Urinary bladder (tissue), 4 donors: Measurements from ENCODE around the gene GFER. TPM values are rescaled to one million over a fixed set of nuclear protein-coding genes. Genes with fewer than 3 reads are reported as not detected.
"Not testable (repeated sequence)": the region's sequence is repeated elsewhere in the genome, so short reads cannot be mapped to it uniquely, and the experiment has no call there.

Experiments used
- DNase-seq: peaks from one replicate; pipeline ENCODE4 v3.0.0-alpha.2; 2015; ENCODE audit errors: extremely low spot score
- H3K27ac ChIP-seq: one replicate; pipeline ENCODE4 v1.5.1; 2013; ENCODE audit warnings: low read depth, mild to moderate bottlenecking, moderate library complexity
- H3K36me3 ChIP-seq: one replicate; pipeline ENCODE4 v1.6.1; 2013; ENCODE audit warnings: mild to moderate bottlenecking, moderate library complexity; ENCODE audit not compliant: insufficient read depth
- H3K4me1 ChIP-seq: one replicate; pipeline ENCODE4 v1.6.1; 2013; ENCODE audit warnings: mild to moderate bottlenecking, moderate library complexity; ENCODE audit not compliant: insufficient read depth
- H3K4me3 ChIP-seq: one replicate; pipeline ENCODE4 v1.5.1; 2013; ENCODE audit warnings: low read depth, low read length
- WGBS: extraction: QIAGEN DNeasy Blood & Tissue Kit; methylation state at CpG from one replicate; pipeline ENCODE4 v1.1.7; 2013; 5-methylcytosine and 5-hydroxymethylcytosine counted together
- polyA plus RNA-seq: library from polyadenylated mRNA; stranded (reverse); fragments of 200-250 nt; gene quantifications from one replicate; pipeline ENCODE4 v1.2.3, GENCODE V29; 2013
- total RNA-seq: library from RNA; depleted of rRNA; stranded (reverse); fragments of >200 nt; gene quantifications from one replicate; pipeline ENCODE4 v1.2.3, GENCODE V29; 2014
- donor health status: healthy with polysubstance abuse.
- donor health status: healthy.

Gene GFER
- total and polyA plus RNA-seq, 2 donors, result 7.7 to 27.8 TPM

DNA sequence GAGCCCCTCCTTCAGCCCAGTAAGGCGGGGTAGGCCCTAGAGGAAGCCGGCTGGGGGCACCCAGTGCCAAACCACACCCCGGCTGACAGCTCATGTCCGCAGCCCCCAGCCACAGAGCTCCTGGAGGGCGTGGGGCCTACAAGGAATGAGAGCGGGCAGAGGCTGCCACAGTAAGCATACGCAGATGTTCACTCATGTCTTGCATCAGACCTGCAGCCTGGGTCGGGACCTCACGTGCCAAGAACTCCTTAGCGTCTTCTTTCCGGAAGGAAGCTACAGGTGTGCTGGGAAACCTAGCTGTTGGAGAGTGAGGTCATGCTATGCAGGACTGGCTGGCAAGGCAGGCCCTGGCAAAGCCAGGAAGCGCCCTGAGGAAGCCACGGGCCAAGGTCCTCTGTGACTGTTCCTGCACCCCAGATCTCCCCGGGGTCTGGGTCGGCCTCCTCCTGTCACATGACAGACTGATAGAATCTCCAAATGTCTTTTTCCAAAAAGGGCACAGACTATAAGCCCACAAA is 24.1 kb downstream of the GFER start:
- H3K4me1 ChIP-seq, result no peaks in the 10 kb centered on the region
- no peak overlapping the region for H3K27ac ChIP-seq
- no peak overlapping the region for H3K4me3 ChIP-seq
- whole genome bisulfite sequencing, result 54% methylated on average over 15 of the region's 15 CpGs
- no peak for DNase-seq
- no peaks in the 10 kb centered on the region for H3K36me3 ChIP-seq

DNA sequence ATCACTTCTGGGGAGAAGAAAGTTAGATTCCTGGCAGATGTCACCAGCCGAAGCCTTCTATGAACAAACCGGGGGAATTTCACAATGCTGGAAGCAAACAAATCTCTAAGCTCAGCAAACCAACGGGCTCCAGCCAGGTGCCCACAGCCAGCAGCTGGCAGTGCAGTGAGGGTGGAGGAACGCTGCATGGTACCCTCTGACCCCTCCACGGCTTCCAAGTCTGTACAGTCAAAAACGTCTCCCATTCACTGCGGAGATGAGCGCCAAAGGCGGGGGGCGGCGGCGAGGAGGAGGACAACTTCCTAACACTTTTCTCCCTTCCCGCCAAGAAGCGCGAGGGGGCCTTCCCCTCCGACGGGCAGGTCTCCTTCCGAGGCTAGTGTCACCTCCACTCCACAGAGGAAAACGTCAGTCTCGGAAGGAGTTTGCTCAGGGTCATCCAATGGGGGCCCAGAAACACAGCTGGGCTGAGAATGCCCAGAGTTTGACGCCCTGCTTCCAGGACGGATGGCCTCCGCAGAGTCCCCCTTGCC is 24.7 kb downstream of the GFER start:
- DNase-seq, result no peak
- WGBS, result 4% methylated on average over 23 of the region's 23 CpGs
- H3K27ac ChIP-seq, result no peak overlapping the region
- H3K4me3 ChIP-seq, result peak overlapping the region; percentile 93
- H3K4me1 ChIP-seq, result no peaks in the 10 kb centered on the region
- no peaks in the 10 kb centered on the region for H3K36me3 ChIP-seq

DNA sequence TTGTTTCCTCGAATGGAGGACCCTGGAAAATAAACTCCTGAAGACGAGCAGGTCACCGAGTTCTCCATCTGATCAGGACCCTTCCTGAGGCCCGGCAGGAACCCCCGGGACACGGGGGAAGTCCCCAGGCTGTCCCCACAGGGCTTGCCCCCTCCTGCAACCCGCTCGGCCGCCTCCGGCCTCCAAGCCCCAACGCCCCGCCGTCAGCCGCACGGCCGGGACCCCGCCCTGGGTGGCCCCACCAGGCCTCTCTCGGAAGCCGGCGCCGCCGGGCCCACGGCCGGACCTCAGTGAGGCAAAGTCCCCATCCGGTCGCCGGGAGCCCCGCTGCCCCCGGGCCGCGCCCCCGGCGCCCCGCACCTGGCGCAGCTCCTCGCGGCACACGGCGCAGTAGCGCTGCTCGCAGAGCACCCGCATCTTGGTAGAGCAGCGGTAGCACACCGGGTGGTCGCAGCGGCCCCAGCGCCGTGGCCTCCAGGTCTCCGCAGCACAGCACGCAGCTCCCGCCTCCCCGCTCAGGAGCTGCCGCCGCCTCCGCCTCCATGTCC is 25.2 kb downstream of the GFER start:
- peak overlapping the region; percentile 80 for H3K27ac ChIP-seq
- no peaks in the 10 kb centered on the region for H3K36me3 ChIP-seq
- no peak for DNase-seq
- H3K4me1 ChIP-seq, result no peaks in the 10 kb centered on the region
- peak overlapping the region; percentile 93 for H3K4me3 ChIP-seq
- WGBS, result under 1% methylated on average over 55 of the region's 55 CpGs

DNA sequence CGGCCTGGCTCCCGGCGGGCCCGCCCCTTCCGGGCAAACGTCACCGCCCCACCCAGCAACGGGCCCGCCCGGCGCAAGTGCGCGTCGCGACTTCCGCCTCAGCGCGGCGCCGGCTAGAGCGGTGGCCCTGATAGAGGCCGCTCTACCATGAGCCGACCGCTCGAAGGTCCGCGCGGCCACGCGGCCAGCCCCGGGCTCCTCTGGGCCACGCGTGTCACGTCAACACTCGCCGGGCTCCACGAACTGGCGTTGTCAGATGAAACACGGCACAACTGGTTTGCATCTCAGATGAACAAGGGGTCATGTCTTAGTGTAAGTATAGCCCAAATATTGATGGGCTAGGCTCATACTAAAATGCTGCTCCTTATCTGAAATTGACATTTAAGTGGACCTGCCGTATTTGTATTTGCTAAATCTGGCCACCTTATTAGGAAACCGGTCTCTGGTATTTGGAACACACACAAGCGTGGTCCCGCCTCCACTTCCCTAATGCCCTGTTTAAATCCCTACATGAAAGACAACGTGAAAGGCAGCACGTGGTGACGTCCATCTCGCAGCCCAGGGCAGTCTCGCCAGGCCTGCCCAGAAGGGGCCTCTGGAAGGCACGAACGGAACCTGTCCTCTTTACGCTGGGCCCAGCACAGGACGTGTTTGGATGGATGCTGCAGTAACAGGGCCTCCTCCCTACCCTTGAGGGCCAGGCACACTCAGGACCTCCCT is 26.0 kb downstream of the GFER start, which contains the start of gene ZNF598:
TSS of gene ZNF598 (minus strand) at position 31 of the 720 bp plus-strand sequence.
- 1% methylated on average over 52 of the region's 52 CpGs for WGBS
- no peaks in the 10 kb centered on the region for H3K36me3 ChIP-seq
- peak within 1 kb of the TSS; percentile 84 for H3K27ac ChIP-seq
- peak; percentile 41 for DNase-seq
- H3K4me3 ChIP-seq, result peak within 1 kb of the TSS; percentile 93
- no peaks in the 10 kb centered on the region for H3K4me1 ChIP-seq

DNA sequence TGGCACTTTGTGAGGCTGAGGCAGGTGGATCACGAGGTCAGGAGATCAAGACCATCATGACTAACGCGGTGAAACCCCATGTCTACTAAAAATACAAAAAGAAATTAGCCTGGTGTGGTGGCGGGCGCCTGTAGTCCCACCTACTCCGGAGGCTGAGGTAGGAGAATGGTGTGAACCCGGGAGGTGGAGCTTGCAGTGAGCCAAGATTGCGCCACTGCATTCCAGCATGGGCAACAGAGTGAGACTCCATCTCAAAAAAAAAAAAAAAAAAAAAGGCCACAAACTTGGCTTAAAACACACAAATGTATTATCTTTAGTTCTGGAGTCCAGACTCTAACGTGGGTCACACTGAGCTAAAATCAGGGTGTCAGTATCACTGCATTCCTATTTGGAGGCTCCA is 27.7 kb downstream of the GFER start:
- not testable (repeated sequence) for H3K27ac ChIP-seq

DNA sequence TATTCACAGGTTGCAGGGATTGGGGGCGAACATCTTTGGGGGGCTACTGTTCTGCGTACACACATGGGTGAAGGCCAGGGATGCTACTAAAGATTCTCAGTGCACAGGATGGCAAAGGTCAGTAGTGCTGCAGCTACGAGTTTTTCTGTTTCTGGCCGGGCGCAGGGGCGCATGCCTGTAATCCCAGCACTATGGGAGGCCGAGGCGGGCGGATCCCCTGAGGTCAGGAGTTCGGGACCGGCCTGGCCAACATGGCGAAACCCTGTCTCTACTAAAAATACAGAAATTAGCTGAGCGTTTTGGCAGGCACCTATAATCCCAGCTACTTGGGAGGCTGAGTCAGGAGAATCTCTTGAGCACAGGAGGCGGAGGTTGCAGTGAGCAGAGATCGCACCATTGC is 29.5 kb downstream of the GFER start:
- no peaks in the 10 kb centered on the region for H3K36me3 ChIP-seq
- no peak for DNase-seq
- no peak overlapping the region for H3K27ac ChIP-seq
- H3K4me3 ChIP-seq, result no peak overlapping the region
- no peaks in the 10 kb centered on the region for H3K4me1 ChIP-seq
- 89% methylated on average over 15 of the region's 15 CpGs for WGBS

More for the DNA sequence above, 27.7 kb downstream of the GFER start:
- H3K36me3 ChIP-seq, H3K4me3 ChIP-seq, DNase-seq, H3K4me1 ChIP-seq: not testable (repeated sequence)
- 92% methylated on average over 9 of the region's 9 CpGs for WGBS

DNA sequence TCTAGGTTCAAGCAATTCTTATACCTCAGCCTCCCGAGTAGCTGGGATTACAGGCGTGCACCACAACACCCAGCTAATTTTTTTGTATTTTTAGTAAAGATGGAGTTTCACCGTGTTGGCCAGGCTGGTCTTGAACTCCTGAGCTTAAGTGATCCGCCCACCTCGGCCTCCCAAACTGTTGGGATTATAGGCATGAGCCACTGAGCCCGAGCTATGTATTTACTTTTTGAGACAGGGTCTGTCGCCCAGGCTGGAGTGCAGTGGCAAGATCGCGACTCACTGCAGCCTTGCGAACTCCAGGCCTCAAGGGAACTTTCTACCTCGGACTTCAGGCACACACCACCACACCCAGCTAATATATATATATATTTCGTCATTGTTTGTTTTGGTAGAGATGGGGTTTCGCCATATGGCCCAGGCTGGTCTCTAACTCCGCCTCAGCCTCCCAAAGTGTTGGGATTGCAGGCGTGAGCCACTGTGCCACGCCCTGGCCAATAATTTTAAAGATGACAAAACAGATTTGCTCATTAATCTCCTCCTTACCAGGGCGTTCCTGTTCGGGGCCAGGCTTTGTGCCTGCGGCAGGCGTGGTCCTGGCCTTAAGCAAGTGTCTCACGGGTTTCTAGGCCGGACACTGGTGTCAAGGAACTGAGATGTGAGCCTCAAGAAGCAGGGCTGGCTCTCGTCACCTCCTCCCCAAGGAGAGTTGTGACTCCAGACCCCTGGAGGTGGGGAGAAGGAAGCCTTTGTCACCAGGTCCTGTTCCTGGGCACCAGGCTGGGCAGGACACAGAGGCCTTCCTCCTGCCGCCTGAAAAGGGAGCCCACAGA is 31.3 kb downstream of the GFER start:
- Histone ChIP-seq H3K4me1 (no peaks in the 10 kb centered on the region), H3K27ac (no peak overlapping the region), H3K4me3 (no peak overlapping the region), H3K36me3 (no peaks in the 10 kb centered on the region)
- 77% methylated on average over 24 of the region's 24 CpGs for WGBS
- DNase-seq, result no peak

DNA sequence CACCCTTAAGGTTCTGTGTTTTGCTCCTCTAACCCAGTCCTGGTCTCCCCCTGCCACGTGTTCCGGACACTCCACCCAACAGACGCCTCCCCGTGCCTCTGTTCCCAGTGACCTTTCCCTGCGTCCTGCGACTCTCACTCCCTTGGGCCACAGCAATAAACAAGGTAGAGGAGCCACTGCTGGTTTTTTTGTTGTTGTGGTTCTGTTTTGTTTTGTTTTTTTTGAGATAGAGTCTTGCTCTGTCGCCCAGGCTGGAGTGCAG is 31.9 kb downstream of the GFER start:
- no peak for DNase-seq
- Histone ChIP-seq H3K36me3 (no peaks in the 10 kb centered on the region), H3K27ac (no peak overlapping the region), H3K4me1 (no peaks in the 10 kb centered on the region), H3K4me3 (no peak overlapping the region)
- WGBS, result 81% methylated on average over 7 of the region's 7 CpGs

DNA sequence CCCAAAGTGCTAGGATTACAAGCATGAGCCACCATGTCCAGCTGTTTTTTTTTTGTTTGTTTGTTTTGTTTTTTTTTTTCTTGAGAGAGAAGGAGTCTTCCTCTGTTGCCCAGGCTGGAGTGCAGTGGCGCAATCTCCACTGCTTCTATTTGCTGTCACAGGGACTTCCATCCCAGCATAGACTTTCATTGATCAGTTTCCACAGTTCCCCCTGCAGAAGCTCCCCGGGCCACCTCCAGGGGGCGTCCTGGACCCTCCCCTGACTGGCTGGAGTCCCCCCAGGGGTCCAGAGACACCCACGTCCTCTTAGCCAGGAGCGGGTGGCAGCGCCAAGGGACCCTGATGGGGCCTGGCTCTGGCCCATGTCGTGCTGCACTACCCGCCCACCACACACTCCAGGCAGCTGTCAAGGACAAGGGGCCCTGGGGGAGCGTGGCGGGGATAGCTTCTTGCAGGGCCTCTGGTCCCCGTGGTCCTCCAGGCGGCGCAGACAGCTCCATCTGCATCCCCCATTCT is 32.5 kb downstream of the GFER start:
- no peak for DNase-seq
- no peaks in the 10 kb centered on the region for H3K4me1 ChIP-seq
- 43% methylated on average over 13 of the region's 13 CpGs for WGBS
- no peak overlapping the region for H3K4me3 ChIP-seq
- no peak overlapping the region for H3K27ac ChIP-seq
- no peaks in the 10 kb centered on the region for H3K36me3 ChIP-seq

DNA sequence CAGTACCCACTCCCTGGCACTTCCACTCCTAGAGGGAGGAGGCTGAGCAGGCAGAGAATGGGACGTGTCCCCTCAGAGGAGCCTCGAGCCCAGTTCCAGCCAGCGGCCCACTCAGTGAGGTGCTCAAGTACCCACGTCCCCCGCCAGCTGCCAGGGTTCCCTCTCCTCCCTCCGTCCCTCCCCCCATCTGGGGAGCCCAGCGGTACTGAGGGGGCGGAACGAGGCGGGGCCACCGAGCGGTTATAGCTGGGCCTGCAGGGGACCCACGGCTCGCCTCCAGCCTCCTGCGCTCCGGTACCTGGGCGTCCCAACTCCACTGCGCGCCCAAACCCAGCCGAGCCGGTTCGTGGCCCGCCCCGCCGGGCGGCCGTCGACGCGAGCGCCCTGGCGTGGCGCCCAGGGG is 35.5 kb downstream of the GFER start, which contains the start of gene NPW:
TSS of gene NPW (plus strand) at position 268 of the 403 bp plus-strand sequence.
- Histone ChIP-seq H3K4me3 (peak within 1 kb of the TSS; percentile 19), H3K27ac (no peak within 1 kb of the TSS), H3K36me3 (no peaks in the 10 kb centered on the region), H3K4me1 (no peaks in the 10 kb centered on the region)
- DNase-seq, result no peak
- 2% methylated on average over 33 of the region's 33 CpGs for WGBS

DNA sequence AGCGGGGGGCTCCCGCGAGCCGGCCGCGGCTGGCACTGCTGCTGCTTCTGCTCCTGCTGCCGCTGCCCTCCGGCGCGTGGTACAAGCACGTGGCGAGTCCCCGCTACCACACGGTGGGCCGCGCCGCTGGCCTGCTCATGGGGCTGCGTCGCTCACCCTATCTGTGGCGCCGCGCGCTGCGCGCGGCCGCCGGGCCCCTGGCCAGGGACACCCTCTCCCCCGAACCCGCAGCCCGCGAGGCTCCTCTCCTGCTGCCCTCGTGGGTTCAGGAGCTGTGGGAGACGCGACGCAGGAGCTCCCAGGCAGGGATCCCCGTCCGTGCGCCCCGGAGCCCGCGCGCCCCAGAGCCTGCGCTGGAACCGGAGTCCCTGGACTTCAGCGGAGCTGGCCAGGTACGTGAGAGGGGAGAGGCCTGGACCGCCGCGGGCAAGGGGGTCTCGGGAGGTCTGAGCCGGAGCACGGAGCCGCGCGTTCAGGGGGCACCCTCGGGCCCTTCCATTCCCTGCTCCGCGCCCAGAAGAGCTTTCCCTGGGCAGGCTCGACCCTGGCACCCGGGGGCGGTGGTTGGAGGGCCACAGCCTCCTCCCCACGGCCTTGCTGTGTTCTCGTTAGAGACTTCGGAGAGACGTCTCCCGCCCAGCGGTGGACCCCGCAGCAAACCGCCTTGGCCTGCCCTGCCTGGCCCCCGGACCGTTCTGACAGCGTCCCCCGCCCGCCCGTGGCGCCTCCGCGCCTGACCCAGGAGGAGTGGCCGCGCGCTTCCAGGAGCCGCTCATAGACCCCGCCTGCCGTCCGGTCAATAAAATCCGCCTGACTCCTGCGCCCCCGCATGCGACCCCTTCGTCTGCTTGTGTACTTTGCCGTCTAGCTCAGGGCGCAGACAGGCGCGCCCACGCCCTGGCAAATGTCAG is 36.2 kb downstream of the GFER start:
- Histone ChIP-seq H3K36me3 (no peaks in the 10 kb centered on the region), H3K27ac (no peak overlapping the region), H3K4me3 (peak overlapping the region; percentile 19), H3K4me1 (no peaks in the 10 kb centered on the region)
- 1% methylated on average over 96 of the region's 96 CpGs for WGBS
- no peak for DNase-seq

DNA sequence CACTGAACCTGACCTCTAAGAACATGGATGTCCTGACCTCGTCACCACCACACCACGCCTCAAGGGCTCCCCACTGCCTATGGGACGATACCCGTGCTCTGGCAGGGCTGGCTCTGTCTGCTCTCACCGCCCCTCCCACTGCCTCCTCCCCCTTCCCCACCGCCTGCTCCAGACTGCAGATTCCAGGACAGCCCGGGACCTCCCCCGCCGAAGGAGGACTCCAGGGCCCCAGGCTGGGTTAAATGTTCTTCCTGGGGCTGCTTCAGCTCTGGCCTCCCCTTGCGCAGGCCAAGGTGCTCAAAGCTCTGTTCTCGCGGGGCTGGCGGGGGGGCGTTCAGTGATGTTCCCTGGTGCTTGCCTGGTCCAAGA is 38.7 kb downstream of the GFER start:
- no peak overlapping the region for H3K27ac ChIP-seq
- H3K4me1 ChIP-seq, result no peaks in the 10 kb centered on the region
- 2% methylated on average over 14 of the region's 14 CpGs for WGBS
- no peaks in the 10 kb centered on the region for H3K36me3 ChIP-seq
- no peak overlapping the region for H3K4me3 ChIP-seq
- DNase-seq, result no peak
